DMS114 treated with DMSO at 0.1 percent for 48 hours (cell line): ENCODE data around the gene RPS6KB1.
"Not testable (repeated sequence)": the region's sequence is repeated elsewhere in the genome, so short reads cannot be mapped to it uniquely, and the experiment has no call there.

Experiments
- DNase-seq: peaks from one replicate; lab custom pipeline; 2025; ENCODE audit not compliant: unreplicated experiment; lab: John Stamatoyannopoulos, UW

Gene RPS6KB1

GRCh38 chr17:59892924-59893675 lies at the start of gene RPS6KB1, which contains the start of gene TUBD1:
Gene RPS6KB1 (plus strand): TSS chr17:59893121. CDS start chr17:59893185, 64 bp downstream.
Gene TUBD1 (minus strand): TSS chr17:59892943. CDS start chr17:59891002, 1,941 bp downstream.
- DNase-seq = peak; percentile 99

- no peak for DNase-seq
Measured at GRCh38 chr17:59844884-59845594, 47.9 kb upstream of the RPS6KB1 start.

GRCh38 chr17:59845595-59846393 lies 47.1 kb upstream of the RPS6KB1 start:
- DNase-seq = no peak

GRCh38 chr17:59846394-59847165 lies 46.3 kb upstream of the RPS6KB1 start:
- no peak for DNase-seq

GRCh38 chr17:59848385-59848668 lies 44.6 kb upstream of the RPS6KB1 start:
- no peak for DNase-seq

GRCh38 chr17:59848778-59849177 lies 44.1 kb upstream of the RPS6KB1 start:
- no peak for DNase-seq

- DNase-seq = not testable (repeated sequence)
Measured at GRCh38 chr17:59850311-59850710, 42.6 kb upstream of the RPS6KB1 start.

GRCh38 chr17:59851439-59852375 lies 41.2 kb upstream of the RPS6KB1 start:
- DNase-seq = no peak

GRCh38 chr17:59852847-59853167 lies 40.1 kb upstream of the RPS6KB1 start:
- not testable (repeated sequence) for DNase-seq

- no peak for DNase-seq
Measured at GRCh38 chr17:59853168-59853918, 39.6 kb upstream of the RPS6KB1 start.

- DNase-seq = not testable (repeated sequence)
Measured at GRCh38 chr17:59853919-59854729, 38.8 kb upstream of the RPS6KB1 start.

GRCh38 chr17:59856859-59857794 lies 35.8 kb upstream of the RPS6KB1 start:
- DNase-seq = no peak

GRCh38 chr17:59858167-59858816 lies 34.6 kb upstream of the RPS6KB1 start:
- DNase-seq = no peak

- DNase-seq = no peak
Measured at GRCh38 chr17:59858932-59859331, 34.0 kb upstream of the RPS6KB1 start.

- no peak for DNase-seq
Measured at GRCh38 chr17:59859444-59860025, 33.4 kb upstream of the RPS6KB1 start.

- no peak for DNase-seq
Measured at GRCh38 chr17:59863616-59864015, 29.3 kb upstream of the RPS6KB1 start.

GRCh38 chr17:59869941-59870218 lies 23.0 kb upstream of the RPS6KB1 start:
- no peak for DNase-seq
